ENCODE data around the gene PLEK.
A peak's percentile ranks its signal among the peaks of the same experiment; 100 is the strongest.
"Not testable (repeated sequence)": the region's sequence is repeated elsewhere in the genome, so short reads cannot be mapped to it uniquely, and the experiment has no call there.

The PLEK gene

GRCh38 chr2:68352651-68353391, 12.3 kb upstream of the PLEK start:
- DNase-seq (ENCODE audit: low read depth in 1 of 2, low spot score in 1 of 2), result no peak

- no peak for DNase-seq (ENCODE audit: low read depth in 1 of 2, low spot score in 1 of 2)
These were observed 8.4 kb upstream of the PLEK start for GRCh38 chr2:68356599-68357239.

DNA sequence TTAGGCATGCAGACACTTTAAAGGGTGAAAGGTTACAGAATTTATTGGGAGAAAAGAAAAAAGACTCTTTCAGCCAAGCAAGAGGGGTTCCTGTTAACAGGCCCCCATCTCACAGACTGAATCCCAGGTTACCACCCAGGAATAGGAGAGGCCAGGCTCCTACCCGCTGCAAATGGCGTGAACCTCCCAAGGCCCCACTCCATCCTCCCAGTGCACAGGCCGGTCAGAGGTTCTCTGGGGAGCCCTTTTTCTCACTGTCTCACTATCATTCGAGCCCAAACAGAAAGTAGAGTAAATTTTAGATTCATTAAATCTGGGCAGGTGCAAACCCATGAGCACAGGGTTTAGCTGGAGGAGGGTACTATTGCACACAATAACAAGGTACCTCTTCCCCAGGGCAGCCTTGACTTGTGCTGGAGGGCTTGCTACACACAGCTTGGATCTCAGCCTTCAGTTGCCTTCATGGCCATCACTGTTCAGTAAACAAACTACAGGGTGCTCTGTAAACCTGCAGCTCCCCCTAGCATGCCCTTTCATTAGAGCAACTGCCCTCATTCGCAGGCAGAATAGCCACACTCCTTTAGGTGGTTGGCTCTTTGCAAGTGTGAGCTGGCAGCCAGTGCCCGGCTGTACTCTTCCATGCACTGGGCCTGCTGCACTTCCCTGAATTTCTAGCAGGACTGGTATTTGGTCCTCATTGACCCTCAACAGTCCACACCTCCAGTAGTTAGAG, 7.3 kb upstream of the PLEK start:
- no peak for DNase-seq (ENCODE audit: low read depth in 1 of 2, low spot score in 1 of 2)

DNA sequence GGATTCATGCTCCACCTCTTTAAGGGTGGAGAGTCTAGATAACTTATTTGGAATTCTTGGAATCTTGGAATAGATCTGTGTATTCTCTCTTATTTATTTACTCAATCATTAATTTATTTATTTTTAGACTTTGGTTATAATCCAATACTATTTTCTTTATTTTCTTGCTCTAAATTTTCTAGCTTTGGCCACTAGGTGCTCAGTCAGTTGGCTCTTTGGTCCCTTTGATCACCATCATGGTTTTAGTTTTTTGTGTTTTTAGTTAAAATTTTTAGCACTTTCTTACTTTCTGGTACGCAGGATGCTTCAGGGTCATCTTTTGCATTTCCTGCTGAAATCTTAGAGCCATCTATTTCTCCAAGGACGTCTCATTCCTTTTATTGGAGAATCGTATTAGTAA, 5.2 kb upstream of the PLEK start:
- DNase-seq (ENCODE audit: low read depth in 1 of 2, low spot score in 1 of 2), result no peak

GRCh38 chr2:68362069-68362468, 3.0 kb upstream of the PLEK start:
- DNase-seq (ENCODE audit: low read depth in 1 of 2, low spot score in 1 of 2), result peak; percentile 51 to 70

- DNase-seq (ENCODE audit: low read depth in 1 of 2, low spot score in 1 of 2), result no peak
These were observed 2.3 kb upstream of the PLEK start for GRCh38 chr2:68362749-68363148.

DNA sequence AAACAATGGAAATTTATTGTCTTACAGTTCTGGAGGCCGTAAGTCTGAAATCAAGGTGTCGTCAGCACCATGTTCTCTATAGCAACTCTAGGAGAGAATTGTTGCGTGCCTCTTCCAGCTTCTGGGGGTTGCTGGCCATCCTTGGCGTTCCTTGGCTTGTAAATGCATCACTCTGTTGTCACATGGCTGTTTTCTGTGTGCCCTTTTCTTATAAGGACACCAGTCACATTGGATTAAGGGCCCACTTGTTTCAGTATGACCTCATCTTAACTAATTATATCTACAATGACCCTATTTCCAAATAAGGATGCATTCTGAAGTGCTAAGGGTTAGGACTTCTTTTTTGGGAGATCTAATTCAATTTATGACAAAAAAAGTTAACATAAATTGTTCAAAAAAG, 1.4 kb upstream of the PLEK start:
- DNase-seq (ENCODE audit: low read depth in 1 of 2, low spot score in 1 of 2), result no peak

GRCh38 chr2:68366083-68366560, 1.0 kb downstream of the PLEK start:
- DNase-seq (ENCODE audit: low read depth in 1 of 2, low spot score in 1 of 2), result no peak

DNA sequence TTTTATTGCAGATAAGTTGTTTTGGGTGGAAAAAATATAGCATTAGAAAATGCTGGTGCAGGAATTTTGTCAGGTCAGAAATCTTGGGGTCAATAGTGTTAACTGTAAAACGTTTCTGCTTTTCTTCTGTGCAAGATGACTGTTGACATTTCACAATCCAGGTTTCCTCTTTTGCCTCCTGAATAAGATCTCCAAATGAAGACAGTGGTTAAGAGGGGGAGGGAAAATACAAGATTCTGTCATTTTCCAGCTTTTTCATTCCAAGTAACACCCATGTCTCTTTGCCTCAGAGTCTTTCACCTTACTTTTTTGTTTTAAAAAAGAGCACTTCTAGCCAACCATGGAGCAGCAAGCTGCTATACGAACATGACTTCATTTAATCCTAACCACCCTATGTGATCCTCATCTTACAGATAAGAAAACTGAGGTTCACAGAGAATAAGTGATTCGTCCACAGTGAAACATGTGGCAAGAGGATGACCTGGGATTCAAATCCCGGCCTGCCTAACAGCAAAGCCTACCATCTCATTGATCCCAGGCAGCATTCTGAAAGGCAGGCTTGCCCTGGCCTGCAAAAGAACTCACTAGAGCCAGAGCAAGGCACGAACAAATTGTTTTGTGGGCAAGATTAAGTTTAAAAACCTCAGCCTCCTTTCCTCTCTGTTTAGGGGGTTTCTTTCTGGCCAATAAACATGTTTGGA, 3.0 kb downstream of the PLEK start:
- no peak for DNase-seq (ENCODE audit: low read depth in 1 of 2, low spot score in 1 of 2)

DNA sequence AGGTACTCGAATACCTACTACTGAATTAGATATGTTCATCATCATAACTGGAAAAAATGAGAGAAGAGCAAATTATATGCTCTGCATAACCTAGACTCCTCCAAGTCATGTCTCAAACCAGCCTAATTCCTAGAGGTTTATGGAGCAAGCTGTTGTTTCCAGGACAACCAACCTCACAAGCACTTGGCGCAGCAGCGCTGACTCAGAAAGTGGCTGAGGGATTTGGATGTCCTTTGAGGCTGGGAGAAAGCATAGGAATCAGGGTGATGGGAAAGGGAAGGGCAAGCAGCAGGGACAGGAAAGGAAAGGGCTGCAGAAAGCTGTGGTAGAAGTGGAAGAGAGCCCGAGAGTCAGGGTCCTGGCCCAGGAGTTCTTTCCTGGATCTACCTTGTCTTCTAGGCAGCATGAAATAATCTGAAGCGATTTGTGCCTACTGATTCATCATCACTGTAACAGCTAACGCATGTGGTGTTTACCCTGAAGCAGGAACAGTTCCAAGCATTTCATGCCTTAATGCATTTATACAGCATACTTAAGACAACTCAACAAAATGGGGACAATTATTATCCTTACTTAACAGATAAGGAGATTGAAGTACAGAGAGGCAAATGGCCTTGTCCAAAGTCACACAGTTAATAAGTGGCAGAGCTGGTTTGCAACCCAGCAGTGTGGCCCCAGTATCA, 3.7 kb downstream of the PLEK start:
- no peak for DNase-seq (ENCODE audit: low read depth in 1 of 2, low spot score in 1 of 2)

GRCh38 chr2:68369337-68369734, 4.3 kb downstream of the PLEK start:
- DNase-seq (ENCODE audit: low read depth in 1 of 2, low spot score in 1 of 2), result no peak

GRCh38 chr2:68371138-68371537, 6.1 kb downstream of the PLEK start:
- DNase-seq (ENCODE audit: low read depth in 1 of 2, low spot score in 1 of 2), result no peak

DNA sequence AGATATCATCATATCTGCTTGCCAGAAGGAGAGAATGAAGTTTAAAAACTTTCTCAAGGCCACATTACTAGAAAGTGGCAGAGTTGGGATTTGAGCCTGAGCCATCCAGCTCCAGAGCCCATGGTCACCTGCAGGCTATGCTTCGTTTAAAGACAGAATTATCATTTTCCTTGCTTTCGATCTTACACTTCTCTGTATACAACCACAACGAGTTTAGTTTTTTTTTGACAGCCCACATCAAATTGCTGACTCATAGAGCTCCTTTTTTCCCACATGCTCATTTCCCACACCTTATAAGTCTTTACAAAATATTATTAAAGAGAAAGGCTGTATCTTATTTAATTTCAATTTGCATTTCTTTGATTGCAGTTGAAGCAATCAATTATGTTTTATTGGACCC, 6.5 kb downstream of the PLEK start:
- DNase-seq (ENCODE audit: low read depth in 1 of 2, low spot score in 1 of 2), result no peak

DNA sequence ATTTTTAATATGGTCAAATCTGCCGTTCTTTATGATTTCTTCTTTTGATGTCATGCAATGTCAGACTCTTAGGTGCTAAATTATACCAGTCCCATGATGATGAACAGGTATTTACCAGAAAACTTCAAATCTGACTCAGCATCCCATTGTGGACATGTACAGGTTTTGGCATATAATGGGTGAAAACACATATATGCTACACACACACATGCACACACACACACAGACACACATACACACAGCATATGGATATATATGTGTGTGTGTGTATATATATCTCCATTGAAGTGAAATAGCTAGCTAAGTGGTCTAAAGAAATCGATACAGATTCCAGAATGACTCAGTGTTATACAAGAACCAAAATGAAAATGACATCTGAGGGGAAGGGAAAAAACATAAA, 7.4 kb downstream of the PLEK start:
- DNase-seq (ENCODE audit: low read depth in 1 of 2, low spot score in 1 of 2), result no peak

- no peak for DNase-seq (ENCODE audit: low read depth in 1 of 2, low spot score in 1 of 2)
These were observed 9.1 kb downstream of the PLEK start for GRCh38 chr2:68374184-68374583.

GRCh38 chr2:68375582-68375981, 10.5 kb downstream of the PLEK start:
- DNase-seq (ENCODE audit: low read depth in 1 of 2, low spot score in 1 of 2), result no peak

DNA sequence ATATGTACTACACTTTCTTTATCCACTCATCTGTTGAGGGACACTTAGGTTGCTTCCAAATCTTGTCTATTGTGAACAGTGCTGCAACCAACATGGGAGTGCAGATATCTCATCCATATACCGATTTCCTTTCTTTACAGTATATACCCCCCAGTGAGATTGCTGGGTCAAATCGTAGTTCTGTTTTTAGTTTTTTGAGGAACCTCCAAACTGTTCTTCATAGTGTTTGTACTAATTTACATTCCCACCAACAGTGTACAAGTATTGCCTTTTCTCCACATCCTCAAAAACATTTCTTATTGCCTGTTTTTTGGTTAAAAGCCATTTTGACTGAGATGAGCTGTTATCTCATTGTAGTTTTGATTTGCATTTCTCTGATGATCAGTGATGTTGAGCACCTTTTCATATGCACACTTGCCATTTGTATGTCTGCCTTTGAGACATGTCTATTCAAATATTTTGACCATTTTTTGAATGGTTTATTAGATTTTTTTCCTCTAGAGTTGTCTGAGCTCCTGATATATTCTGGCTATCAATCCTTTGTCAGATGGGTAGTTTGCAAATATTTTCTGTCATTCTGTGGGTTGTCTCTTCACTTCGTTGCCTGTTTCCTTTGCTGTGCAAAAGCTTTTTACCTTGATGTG, 12.2 kb downstream of the PLEK start:
- no peak for DNase-seq (ENCODE audit: low read depth in 1 of 2, low spot score in 1 of 2)

DNA sequence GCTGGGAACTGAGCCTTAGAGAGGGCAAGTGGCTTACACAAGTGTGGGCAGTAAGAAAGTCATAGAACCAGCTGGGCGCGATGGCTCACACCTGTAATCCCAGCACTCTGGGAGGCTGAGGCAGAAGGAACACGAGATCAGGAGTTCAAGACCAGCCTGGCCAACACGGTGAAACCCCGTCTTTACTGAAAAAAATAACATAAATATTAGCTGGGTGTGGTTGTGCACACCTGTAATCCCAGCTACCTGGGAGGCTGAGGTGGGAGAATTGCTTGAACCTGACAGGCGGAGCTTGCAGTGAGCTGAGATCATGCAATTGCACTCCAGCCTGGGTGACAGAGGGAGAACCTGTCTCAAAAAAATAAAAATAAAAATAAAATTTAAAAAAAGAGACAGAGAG, 13.7 kb downstream of the PLEK start:
- DNase-seq (ENCODE audit: low read depth in 1 of 2, low spot score in 1 of 2), result not testable (repeated sequence)

DNA sequence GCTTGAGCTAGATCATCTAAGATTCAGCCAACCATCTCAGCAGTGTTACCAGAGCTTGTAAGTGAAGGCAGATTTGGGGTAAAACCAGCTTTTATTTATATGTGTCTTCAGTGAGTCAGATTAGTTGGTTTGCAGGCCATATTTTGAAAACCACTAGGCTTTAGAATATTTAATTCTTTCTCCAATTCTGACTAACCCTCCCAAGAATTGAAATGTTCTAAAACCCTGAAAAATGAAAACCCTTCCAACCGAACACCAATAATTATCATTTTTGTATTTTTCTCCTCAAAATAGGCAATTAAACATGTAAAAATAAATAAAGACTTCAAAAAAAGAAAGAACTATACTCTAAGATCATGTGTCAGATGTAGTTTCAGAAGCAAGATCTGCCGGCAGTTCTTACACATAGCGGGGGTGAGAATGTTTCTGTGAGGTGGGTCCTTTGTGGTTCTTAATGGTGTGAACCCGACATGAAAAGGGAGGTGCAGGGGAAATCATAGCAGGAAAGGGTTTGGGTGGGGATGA, 14.2 kb downstream of the PLEK start:
- DNase-seq (ENCODE audit: low read depth in 1 of 2, low spot score in 1 of 2), result no peak

- no peak for DNase-seq (ENCODE audit: low read depth in 1 of 2, low spot score in 1 of 2)
These were observed 18.7 kb downstream of the PLEK start for GRCh38 chr2:68383778-68384177.
